ENCODE results near the gene LRRC49.
"Not testable (repeated sequence)": the region's sequence is repeated elsewhere in the genome, so short reads cannot be mapped to it uniquely, and the experiment has no call there.

The LRRC49 gene

DNA sequence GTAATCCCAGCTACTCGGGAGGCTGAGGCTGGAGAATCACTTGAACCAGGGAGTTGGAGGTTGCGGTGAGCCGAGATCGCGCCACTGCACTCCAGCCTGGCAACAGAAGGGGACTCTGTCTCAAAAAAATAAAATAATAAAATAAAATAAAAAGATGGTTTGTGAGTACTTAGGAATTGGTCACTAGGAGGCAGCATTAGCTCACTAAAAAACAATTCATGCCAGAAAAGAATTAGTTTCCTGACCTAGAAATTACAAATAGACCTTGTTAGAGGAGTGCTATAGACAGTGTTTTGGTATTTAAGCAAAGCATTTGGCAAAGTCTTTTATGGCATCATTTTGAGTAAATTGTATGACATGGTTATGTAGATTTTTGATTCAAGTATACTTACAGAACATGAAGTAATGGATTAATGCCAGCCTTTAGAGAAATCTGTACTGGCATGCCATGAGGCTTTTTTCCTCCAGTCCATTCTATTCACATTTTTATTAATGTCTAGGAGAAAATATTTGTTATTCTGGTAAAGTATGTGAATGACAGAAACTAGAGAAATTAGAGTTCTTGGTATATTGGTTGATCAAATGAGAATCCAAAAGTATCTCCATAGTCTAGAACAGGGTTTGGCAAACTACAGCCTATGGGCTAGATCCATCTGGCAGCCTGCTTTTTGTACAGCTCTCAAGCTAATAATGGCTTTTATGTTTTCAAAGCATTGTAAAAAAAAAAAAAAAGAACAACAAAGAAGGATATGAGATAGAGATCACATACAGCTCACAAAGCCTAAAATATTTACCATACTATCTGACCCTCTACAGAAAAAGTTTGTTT, 81.6 kb downstream of the LRRC49 start:
- no peak for DNase-seq (ENCODE audit: low read depth in 2 of 2, low spot score in 1 of 2)

DNA sequence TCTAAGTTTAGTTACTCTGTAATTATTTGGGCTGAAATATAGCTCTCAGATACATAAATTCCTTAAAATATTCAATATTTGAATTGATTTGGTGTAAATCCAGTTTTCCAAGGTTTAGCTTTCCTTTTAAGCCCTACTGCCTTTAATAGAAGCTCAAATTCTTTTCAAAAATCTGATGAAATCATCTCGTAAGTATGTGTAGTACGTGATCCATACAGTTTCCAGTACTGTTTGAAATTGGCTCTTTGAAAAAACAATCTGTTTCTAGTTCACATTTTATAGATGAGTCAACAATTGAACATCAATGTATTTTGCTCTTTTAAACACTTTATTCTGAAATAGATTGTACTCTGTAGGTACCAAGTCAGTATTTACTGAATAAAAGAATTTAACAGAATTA, 84.2 kb downstream of the LRRC49 start:
- DNase-seq (ENCODE audit: low read depth in 2 of 2, low spot score in 1 of 2) = no peak

DNA sequence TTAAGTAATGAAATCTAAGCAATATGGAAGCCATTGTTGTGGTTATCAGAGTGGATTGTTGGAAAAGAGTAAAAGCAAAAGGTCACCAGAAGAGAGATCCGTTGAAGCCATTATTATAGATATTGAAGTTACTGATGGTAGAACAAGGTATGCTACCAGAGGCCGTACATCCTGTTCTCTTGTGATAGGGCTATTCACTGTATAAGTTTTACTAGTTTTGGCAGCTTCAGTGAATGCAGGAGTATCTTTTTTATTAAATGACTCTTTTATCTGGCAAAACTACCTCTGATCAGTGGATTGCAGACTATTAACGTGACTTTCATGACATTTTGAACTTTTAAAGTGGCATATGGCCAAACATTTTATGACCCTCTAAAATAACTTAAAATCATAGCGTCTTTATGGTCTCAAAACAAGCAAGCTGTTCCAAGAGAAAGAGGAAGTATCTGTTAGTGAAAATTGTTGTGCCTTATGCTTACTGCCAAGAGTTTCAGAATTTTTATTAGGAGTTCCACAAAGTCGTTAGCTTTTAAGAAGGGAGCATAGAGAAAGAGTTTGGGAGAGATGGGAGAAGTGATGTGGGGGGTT, 102.9 kb downstream of the LRRC49 start:
- DNase-seq (ENCODE audit: low read depth in 2 of 2, low spot score in 1 of 2) = no peak

DNA sequence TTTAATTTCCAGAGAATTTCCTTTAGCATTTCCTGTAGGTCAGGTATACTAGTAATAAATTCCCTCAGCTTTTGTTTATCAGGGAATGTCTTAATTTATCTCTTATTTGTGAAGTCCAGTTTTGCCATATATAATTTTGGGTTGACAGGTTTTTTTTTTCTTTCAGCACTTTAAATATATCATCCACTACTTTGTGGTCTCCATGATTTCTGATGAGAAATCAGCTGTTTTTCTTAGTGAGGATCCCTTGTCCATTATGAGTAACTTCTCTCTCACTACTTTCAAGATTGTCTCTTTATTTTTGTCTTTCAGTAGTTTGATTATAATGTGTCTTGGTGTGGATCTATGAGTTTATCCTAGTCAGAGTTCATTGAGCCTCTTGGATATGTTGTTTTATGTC, 105.7 kb downstream of the LRRC49 start:
- DNase-seq (ENCODE audit: low read depth in 2 of 2, low spot score in 1 of 2) = no peak

DNA sequence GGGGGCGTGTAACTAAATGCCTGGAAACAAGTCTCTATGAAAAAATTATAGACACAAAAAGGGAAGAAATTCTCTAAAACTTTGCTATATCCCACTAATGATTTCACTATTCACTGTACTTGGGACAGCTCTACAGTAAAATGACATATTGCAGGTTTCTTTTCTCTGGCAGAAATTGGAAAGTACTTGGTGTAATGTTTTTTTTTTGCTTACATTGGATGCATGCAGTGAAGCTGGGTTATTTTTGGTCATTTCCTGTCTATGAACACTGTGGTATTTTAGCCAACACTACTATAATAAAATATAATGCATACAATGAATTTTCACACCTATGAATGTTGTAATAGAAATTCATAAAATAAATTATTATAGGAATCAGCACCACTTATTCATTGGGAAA, 109.7 kb downstream of the LRRC49 start:
- no peak for DNase-seq (ENCODE audit: low read depth in 2 of 2, low spot score in 1 of 2)

DNA sequence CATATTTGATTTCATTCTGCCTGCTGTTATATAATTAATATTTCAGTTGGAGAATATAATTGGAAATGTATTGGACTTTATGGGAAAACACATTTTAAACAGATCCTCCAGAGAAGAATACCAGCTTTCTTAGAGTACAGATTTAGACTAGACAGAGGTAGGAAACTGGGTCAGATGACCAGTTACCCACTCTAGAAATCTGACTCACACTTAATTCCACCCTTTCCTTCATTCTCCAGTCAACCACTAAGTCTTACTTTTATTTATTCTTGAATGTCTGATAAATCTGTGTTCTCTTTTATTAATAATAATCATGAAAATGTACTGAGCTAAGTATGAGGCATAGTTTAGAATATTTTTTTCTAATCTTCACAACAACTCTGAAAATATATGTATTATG, 110.7 kb downstream of the LRRC49 start:
- DNase-seq (ENCODE audit: low read depth in 2 of 2, low spot score in 1 of 2) = no peak

DNA sequence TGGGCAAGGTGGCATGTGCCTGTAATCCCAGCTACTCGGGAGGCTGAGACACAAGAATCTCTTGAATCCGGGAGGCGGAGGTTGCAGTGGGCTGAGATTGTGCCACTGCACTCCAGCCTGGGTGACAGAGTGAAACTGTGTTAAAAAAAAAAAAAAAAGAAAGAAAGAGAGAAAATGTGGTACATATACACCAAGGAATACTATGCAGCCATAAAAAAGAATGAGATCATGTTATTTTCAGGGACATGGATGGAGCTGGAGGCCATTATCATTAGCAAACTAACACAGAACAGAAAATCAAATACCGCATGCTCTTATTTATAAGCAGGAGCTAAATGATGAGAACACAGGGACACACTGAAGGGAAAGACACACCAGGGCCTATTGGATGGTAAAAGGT, 111.9 kb downstream of the LRRC49 start:
- not testable (repeated sequence) for DNase-seq (ENCODE audit: low read depth in 2 of 2, low spot score in 1 of 2)

DNA sequence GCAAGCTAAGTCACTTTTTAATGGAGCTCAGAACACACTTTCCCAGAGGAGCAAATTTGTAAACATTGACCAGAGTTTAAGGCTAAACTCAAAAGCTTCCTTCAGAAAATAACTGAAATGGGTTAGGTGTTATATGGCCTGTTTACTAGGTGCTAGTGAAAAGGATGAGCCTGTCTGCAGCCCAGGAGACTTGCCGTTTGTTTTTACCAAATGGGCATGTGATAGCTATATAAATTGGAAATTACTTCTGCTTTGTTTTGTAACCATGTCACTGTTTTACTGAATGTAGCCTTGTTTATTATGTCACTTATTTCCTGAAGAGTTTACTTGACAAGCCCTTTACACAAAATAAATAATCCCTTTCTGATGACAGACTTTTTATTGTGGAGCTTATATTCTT, 113.3 kb downstream of the LRRC49 start:
- no peak for DNase-seq (ENCODE audit: low read depth in 2 of 2, low spot score in 1 of 2)

DNA sequence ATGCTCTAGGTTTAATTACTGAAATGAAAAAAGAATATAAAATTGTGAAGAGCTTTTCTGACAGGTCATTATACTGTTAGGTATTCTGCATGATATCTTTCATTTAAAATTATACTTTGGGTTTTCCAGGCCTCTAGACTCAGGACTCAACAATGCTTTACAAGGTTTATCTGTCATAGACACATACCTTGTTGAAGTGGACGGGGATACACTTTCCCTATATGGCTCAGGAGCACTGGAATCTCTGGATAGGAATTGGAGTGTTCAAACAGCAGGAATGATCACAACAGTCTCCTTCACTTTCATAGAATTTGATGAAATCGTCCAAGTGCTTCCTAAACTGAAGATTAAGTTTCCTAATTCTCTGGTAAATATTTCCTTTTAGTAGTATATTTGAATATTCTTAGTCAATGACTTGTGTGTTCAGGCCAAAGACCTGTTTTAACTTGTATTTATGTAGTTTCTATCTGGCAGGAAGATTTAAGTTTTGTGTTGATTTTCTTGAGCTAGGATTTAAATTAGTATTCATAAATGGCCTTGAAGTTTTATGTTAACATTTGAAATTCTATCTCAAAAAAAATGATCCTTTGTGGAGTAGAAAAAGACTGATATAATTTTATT, 115.7 kb downstream of the LRRC49 start:
- no peak for DNase-seq (ENCODE audit: low read depth in 2 of 2, low spot score in 1 of 2)

DNA sequence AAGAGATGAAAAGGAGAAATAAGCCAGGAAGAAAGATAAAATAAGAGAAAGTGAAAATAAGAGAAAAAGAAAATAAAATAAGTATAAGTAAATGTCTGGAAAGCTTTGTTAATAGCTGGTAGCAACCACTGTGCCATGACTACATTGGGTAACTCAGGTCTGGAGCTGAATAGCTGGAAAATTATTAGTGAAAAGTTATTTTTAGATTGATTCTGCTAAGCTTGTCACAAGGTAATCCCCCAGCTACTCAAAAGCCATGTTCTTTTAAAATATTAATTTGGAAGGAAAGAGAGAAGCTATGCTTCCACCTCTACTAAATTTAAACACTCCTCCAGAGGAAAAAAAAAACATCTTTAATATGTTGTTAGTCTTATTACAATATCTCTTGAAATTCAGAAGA, 117.8 kb downstream of the LRRC49 start:
- DNase-seq (ENCODE audit: low read depth in 2 of 2, low spot score in 1 of 2) = no peak

DNA sequence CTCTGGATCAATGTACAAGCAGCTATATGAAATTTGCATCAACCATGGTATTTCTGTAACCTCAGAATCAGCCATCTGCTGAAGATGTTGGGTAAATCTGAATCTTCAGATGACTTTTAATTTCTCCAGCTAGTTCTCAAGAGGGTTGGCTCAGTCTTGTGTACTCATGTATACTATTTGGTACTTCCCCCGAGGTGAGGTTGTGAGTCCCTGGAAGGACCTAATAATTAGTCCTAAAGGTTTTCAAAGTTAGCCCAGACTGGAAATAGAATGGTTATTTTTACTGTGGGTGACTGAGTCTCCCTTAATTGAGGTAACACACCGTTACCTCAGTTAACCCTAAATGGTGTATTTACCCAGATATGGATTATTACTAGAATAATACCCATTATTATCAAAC, 118.4 kb downstream of the LRRC49 start:
- no peak for DNase-seq (ENCODE audit: low read depth in 2 of 2, low spot score in 1 of 2)

DNA sequence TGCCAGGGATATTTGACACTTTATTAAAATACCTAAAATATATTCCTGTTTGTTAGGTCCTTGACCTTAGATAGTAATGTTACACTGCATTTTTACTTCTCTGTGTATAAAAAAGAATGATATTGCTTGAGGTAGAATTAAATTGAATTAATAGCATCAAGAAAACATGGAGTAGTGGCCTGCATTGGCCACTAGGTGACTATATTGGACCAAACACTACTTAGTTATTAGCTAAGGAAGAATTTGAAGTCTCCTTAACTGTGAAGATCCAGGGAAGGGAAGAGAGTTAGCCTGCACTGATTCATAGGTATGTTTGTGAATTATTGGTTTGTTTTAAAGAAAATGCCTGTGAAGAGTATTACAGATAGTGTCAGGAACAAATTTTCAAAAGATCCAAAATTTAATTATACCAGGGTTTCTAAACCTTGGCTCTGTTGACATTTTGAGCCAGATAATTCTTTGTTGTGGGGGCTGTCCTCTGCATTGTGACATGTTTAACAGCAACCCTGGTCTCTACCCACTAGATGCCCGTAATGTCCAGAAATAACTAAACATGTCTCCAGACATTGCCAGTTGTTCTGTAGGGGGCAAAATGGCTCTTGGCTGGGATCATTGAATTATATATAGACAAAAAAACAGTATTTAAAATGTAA, 119.0 kb downstream of the LRRC49 start:
- no peak for DNase-seq (ENCODE audit: low read depth in 2 of 2, low spot score in 1 of 2)

DNA sequence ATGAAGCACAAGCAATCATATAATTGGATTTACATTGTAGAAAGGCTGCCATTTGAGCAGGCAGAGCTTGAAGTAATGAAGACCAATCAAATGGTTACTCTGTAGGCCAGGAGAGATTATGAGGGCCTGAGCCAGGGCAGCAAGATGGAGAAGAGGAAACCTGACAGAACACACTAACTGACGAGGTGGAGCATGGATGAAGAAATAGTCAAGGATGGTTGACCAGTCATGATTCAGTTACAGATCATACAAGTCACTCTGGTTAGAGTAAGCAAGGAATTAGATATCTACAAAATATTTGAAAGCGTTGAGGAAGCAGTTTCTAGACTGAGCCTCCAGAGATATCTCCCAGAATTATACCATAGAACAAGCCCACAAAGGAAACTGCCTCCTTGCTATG, 120.8 kb downstream of the LRRC49 start:
- no peak for DNase-seq (ENCODE audit: low read depth in 2 of 2, low spot score in 1 of 2)

DNA sequence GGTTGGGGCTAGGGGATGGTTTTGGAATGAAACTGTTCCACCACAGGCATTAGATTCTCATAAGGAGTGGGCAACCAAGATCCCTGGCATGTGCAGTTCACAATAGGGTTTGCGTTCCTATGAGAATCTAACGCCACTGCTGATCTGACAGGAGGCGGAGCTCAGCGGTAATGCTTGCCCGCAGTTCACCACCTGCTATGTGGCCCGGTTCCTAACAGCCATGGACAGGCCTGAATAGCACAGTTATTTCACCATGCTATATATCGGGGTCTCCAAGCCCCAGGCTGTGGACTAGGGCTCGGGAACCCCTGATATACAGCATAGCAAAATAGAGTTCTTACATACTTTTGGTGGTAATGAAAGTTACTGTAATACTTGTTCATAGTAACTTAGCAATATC, 122.7 kb downstream of the LRRC49 start:
- DNase-seq (ENCODE audit: low read depth in 2 of 2, low spot score in 1 of 2) = no peak

DNA sequence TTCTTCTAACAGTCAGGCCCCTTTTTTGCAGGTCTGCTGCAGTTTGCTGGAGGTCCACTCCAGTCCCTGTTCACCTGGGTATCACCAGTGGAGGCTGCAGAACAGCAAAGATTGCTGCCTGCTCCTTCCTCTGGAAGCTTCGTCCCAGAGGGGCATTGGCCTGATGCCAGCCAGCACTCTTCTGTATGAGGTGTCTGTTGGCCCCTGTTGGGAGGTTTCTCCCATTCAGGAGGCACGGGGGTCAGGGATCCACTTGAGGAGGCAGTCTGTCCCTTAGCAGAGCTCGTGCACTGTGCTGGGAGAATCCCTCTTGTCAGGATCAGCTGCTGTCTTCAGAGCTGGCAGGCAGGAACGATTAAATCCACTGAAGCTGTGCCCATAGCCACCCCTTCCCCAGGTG, 138.6 kb downstream of the LRRC49 start:
- DNase-seq (ENCODE audit: low read depth in 2 of 2, low spot score in 1 of 2) = not testable (repeated sequence)

DNA sequence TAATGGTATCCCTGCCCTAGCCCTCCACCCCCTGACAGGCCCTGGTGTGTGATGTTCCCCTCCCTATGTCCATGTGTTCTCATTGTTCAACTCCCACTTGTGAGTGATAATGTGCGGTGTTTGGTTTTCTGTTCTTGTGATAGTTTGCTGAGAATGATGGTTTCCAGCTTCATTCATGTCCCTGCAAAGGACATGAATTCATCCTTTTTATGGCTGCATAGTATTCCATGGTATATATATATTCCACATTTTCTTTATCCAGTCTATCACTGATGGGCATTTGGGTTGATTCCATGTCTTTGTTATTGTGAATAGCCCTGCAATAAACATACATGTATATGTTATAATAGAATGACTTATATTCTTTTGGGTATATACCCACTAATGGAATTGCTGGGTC, 142.9 kb downstream of the LRRC49 start:
- DNase-seq (ENCODE audit: low read depth in 2 of 2, low spot score in 1 of 2) = not testable (repeated sequence)

DNA sequence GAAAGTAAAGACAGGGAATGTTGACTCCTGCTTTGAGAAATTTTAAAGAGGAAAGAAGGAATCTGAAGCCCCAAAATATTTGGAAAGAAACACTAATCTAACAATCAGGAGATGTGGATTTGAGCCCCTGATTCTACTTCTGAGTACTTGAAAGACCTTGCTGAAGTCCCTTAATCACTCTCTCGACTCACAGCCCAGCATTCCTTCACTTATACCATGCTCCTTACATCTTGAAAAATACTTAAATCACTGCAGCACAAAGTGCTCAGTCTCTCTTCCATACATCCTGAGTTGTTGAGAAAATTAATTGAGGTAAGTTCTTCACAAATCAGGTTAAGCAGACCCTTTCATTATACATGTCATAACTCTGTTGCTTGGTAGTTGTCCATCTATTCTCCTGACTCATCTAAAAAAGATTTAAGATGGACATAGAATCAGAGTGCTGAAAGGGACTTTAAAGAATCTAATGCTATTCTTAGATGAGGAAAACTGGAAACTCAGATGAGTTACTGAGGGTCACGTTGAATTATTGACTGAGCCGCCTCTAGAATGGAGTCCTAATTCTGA, 149.8 kb downstream of the LRRC49 start:
- no peak for DNase-seq (ENCODE audit: low read depth in 2 of 2, low spot score in 1 of 2)

DNA sequence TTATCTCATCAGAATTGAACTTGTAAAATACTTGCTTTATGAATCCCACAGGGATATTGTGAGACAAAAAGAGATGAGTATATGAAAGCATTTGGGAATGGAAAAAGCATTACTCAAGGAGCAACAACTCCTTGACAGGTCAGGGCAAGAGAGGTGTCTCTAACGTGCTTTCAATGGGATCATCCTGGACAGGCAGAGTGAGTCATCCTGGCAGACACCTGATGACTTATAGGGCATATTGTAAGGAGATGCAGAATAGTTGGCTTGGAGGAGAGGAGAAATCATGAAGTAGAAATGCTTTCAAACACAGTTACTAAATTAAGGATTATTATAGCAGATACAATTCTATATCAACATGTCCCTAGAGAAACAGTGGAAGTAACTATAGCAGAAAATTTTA, 150.7 kb downstream of the LRRC49 start:
- no peak for DNase-seq (ENCODE audit: low read depth in 2 of 2, low spot score in 1 of 2)

DNA sequence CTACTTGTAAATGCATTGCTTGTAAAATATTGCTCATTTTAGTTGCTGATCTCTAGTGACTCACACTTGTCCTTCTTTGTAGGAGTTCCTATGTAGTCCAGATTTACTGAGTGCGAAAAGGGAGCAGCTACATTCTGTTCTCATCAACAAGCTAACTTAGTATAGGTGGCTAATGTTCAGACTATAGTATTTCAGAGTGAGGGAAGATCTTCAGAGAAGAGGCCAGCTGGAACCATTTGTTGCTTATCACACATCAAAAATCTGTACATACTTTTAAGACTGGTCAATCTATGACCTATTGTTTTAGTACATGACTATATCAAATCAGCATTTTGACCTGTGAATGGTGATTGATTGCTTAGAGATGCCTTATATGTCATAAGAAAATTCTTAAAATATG, 151.4 kb downstream of the LRRC49 start:
- no peak for DNase-seq (ENCODE audit: low read depth in 2 of 2, low spot score in 1 of 2)

DNA sequence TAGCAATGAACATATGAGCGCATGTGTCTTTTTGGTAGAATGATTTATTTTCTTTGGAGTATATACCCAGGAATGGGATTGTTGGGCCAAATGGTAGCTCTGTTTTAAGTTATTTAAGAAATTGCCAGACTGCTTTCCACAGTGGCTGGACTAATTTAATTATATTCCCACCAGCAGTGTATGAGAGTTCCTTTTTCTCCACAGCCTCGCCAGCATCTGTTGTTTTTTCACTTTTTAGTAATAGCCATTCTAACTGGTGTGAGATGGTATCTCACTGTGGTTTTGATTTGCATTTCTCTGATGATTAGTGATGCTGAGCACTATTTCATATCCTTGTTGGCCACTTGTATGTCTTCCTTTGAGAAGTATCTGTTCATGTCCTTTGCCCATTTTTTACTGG, 153.5 kb downstream of the LRRC49 start:
- DNase-seq (ENCODE audit: low read depth in 2 of 2, low spot score in 1 of 2) = not testable (repeated sequence)

DNA sequence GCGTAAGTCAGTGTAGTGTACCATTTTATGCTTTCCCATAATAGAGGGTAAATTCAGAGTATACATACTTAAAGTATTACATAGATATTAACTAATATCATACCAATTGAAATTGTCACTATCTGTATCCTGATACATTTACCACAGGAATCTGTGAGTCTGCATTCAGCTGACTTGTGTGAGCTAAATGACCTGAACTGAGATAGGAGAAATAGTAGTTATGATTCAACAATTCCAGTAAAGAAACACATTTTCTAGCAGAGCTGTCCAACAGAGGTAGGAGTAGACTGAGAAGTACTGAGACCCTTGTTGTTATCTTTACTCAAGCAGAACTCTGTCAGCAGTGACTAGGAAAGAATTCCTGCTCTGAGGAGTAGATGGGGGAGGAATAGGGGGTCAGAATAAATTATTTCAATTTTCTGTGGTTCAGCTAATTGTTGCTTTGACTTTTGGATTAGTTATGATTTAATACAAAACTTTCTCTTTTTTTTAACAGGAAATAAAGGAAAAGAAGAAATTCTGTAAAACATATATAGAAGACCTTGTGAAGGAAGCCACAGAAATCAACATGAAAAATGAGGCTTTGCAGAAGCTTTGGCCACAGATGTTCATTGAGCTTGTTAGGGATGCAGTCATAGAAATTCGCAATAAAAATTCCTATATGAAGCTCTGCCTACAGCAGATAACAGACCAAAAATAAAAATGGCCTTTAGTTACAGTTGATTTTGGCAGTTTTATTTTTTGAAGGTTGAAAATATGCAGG, 156.5 kb downstream of the LRRC49 start:
- no peak for DNase-seq (ENCODE audit: low read depth in 2 of 2, low spot score in 1 of 2)

All from stimulated activated CD8-positive, alpha-beta memory T cell treated with anti-CD3 and anti-CD28 coated beads, Interleukin-4, amount 100 ng/mL, for 4 hours (primary cell).